NCI-H187 treated with DMSO at 0.1 percent for 48 hours (cell line): ENCODE measurements around the gene SUMO3.

Source experiments
- DNase-seq: peaks from one replicate; lab custom pipeline; 2025; lab: John Stamatoyannopoulos, UW

The SUMO3 gene

GRCh38 chr21:44828362-44829056, 10.6 kb upstream of the SUMO3 start:
- no peak for DNase-seq

GRCh38 chr21:44823179-44823660, 5.4 kb upstream of the SUMO3 start:
- no peak for DNase-seq

- no peak for DNase-seq
Observed at GRCh38 chr21:44822484-44823178, 4.8 kb upstream of the SUMO3 start.

DNA sequence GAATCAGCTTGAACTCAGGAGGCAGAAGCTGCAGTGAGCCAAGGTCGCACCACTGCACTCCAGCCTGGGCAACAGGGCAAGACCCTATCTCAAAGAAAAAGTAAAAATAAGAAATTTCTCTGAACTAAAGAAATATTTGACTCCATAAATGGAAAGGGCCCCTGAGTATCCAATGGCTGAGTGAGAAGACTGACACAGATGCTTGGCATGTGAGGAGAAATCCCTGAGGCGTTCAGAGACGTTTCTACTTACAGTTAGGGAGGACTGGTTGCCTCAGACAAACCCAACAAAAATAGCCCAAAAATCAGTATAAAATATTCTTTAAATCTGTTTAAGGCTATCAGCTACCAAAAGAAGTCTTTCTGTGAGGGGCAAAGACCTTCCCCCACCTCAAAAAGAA, 3.0 kb upstream of the SUMO3 start:
- DNase-seq, result no peak

DNA sequence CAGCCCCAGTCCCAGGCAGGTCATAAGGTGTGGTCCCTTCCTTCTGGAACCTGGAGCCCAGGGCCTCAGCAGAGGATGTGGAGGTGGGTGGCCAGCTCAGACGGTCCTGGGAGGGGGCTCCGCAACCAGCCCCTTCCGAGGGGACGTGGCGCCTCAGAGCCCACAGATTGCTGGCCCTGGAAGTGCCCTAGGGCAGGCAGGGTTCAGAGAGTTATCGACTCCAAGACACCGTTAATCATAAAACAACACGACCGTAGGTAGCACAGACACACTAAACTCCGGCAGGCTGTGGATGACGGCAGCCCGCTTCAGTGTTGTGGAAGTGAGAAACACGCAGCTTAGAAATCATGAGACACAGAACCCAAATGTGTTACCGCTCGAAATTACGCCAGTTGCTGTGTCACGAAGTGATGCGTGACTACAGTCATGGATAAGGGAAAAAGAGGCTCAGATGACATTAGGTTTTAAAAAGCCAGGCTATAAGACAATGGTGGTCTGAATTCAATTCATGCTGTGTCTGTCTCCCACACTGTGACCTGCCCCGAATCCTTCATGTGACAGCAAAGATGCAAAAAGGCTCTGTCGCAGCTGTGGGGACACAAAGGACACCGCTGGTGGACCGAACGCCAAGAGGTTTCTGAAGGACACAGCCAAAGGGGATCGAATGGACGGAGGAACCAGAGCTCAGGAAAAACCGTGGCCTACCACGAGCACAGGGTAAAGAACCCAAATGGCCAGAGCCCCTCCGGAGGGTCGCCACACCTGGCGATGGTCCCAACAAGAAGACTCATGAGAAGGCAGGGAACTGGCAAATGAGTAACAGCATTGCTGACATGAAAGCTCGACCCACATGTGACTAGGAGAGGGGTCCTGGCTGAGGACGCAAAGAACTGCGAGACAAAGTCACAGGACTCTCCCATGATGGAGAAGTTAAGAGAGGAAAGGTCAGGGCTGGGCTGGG, 1.7 kb upstream of the SUMO3 start:
- DNase-seq, result no peak

GRCh38 chr21:44818640-44819011, 764 bp upstream of the SUMO3 start:
- no peak for DNase-seq

DNA sequence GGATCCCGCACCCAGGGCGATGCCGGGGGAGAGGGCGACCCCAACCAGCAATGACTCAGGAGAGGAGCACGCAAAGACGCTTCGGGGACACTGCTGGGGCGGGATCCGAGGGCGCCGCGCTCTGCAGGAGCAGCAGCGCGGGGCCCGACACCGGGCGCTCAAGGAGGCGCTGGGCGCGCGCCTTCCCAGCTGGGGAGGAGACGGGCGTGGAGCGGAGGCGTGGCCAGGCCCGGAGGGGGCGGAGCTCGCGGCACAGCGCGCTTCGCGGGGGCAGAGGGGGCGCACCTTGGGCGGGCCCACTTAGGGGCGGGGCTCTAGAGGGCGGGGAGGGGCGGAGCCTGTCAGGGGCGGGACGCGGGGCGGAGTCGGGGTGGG, 369 bp downstream of the SUMO3 start:
- DNase-seq, result no peak

DNA sequence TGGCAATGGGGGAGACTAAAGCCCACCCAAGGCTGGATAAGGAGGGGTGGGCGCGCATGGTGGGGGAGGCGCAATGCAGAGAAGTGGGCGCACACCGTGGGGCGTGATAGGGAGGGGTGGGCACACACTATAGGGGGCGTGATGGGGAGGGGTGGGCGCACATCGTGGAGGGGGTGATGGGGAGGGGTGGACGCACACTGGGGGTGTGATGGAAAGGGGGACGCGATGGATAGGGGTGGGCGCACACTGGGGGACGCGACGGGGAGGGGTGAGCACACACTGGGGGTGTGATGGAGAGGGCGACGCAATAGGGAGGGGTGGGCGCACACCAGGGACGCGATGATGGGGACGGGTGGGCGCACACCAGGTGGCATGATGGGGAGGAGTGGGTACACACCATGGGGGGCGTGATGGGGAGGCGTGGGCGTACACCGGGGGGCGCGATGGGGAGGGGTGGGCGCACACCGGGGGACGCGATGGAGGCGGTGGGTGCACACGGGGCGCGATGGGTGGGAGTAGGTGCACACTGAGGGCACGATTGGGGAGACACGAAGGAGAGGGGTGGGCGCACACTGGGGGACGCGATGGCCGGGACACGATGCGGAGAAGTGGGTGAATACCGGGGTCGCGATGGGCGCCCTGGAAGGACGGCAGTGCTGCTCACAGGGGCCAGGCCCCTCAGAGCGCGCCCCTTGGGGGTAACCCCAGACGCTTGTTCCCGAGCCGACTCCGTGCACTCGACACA, 929 bp downstream of the SUMO3 start:
- no peak for DNase-seq

DNA sequence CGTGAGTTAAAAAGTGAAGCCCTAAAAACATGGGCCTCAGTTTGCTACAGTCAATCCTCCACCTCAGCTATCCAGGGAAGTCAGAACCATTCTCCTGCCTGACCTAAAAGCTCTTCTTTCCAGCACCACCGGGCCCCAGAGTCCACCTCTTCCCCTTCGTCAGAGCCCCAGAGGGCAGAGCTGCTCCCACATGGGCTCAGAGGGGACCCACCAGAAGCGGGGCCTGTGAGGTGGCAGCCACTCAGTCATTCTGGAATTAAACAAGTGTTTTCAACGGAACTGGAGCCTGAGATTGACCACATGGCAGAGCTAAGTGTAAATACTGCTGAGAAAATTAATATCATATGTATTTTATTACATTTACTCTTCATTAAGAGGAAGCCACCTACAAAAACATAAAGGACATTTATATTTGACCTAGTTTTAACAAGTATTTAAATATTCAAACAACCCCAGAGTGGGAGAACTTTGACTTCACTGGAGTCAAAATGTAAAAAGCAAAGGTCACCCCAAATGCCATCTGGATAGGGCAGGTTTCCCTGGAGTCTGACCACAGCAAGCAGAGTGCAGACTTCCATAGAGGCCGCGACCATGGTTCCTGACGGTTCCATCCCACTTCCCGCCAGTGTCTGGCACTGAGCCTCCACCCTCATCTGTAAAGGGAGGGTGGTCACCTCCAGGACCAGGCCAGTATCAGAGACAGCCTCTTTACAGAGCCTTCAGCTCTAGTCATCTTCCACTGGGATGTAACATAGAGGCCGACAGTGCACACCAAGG, 1.8 kb downstream of the SUMO3 start:
- DNase-seq, result no peak

DNA sequence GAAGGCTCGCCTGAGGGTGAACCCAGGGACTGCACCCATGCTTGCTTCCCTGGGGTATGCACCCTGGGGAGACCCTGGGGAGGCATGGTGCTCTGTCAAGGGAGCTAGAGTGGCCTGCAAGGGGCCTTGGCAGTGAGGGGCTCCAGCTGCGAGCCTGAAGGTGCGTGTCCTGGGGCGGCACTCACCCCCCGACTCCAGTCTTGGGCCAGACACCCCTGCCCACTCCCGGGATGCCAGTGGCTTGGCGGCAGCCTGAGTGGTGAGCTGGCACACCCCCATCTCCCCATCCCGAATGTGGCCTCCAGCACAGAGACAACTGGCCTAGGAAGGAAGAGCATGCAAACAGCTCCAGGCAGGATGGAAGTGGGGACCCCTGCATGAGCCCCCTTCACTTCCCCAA, 2.6 kb downstream of the SUMO3 start:
- DNase-seq, result no peak

DNA sequence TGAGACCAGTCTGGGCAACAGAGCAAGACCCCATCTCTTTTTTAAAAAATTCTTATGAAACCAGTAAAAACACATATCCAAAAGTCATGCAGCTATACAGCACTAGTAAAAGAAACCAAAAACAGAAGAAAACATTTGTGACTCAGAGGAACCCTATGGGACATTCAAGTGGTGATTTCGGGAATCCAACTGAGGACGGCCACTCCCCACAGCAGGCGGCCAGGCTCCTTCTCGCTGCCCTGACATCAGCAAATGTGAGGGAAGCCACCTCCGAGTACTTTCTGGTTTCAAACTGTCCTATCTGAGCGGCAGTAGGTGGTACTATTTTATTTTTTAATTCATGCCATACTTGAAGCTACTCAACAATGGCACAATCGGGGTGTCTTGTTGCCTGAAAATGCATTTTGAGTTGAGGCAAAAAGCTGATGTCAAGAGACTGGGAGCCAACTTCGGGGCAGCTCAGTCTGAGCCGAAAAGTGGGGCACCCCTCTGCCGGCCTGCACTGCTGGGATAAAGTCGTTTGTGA, 3.3 kb downstream of the SUMO3 start:
- DNase-seq, result no peak

GRCh38 chr21:44813727-44814126, 4.1 kb downstream of the SUMO3 start:
- DNase-seq, result no peak

- no peak for DNase-seq
Observed at GRCh38 chr21:44813149-44813548, 4.7 kb downstream of the SUMO3 start.

DNA sequence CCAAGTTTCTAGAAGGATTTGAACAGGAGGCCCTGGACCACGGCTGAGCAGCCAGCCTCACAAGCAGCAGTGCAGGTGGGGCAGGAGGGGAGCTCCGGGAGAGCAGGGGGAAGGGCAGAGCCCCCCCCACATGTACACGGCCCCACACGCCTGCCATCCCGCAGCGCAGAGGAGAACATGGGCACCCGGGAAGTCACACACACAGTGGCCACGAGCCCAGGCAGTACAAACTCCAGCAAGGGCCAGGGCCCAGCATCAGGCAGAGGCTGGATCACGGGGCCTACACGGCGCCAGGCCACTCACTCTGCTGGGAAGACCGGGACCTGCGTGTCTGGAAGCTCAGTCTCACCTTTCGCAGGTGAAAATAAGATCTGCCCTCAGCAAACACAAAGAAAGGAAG, 5.2 kb downstream of the SUMO3 start:
- no peak for DNase-seq

DNA sequence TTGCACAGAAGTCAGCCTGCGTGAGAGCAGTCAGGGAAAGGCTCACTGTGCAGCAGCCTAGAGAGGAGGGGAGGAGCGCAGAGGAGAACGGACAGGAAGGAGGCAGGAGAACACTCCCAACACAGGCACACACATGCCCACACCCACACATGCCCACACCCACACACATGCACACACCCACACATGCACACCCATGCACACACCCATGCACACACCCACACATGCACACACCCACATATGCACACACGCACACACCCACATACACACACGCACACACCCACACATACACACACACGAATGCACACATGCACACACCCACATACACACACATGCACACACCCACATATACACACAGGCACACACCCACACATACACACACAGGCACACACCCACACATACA, 7.1 kb downstream of the SUMO3 start:
- DNase-seq, result no peak

GRCh38 chr21:44805859-44806258, 12.0 kb downstream of the SUMO3 start:
- no peak for DNase-seq

GRCh38 chr21:44805226-44805625, 12.6 kb downstream of the SUMO3 start:
- no peak for DNase-seq

DNA sequence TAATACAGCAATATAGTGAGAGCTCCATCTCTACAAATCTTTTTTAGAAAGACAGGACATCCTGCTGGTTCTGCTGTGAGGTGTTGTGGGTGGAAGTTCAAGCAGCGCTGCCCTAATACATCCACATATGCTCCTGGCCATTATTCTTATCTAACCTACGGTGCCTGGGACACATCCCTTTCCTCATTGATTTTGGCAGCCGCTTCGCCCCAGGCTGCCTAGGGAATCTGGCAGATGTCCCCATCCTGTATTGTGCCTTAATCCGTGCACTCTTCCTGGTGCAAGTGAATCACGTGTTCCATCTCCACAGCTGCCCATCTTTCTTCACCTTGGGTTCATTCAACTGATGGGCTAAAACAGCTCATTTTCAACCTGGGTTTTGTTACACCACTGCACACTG, 13.1 kb downstream of the SUMO3 start:
- DNase-seq, result no peak

DNA sequence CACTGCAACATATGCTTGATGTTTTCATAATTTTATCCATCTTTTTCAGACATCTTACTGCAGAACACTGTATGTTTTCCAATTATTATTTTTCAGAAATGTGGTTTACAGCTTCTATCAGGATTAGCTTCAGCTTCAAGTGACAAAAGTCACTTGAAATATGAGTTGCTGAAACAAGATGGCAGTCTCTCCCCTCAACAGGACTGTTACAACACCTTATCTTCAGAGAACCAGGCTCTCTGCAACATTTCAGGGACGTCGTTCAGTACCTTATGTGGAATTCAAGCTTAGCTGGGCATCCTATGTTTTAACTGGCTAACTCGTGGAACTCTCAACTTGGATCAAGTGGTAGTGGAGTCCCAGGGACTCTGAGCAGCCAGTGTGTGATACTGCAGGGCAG, 14.2 kb downstream of the SUMO3 start:
- no peak for DNase-seq

DNA sequence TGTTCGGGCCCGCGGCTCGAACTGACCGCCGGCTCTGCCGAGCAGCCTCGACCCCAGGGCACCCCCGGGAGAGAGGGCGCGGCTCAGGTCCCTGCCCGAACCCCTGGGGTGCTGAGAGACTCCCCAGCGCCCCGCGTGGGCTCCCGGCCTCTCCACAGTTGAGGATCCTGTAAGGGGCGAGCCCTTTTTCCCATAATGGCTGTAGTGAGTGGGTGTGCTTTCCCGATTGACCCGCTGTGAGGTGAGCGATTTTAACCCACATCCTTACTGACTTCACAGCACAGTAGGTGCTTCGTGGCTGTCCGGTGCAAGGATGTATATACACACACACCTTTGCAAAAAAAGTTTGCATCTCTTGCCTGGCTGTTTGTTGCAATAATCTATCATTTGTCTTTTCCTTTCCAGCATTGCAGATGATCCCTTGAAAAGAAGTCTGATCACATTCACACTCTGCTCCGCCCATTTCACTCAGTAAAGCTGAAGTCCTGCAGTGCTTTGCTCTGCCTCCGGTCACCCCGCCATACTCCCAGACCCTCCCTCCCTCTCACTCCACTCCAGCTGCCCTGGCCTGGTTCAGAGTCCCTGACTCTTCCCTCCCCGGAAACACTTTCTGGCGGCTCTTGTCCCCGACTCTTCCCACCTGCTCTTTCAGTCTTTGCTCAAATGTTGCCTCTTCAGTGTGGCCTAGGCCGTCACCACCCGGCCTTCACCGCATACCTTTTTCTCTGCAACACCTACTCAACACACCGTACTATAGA, 15.3 kb downstream of the SUMO3 start:
- DNase-seq, result no peak
